SK-N-MC (cell line): ENCODE data around the gene MSS51.

Experiments used
- EZH2 ChIP-seq: fragments of 200-600 bp; sonication (generic); IDR thresholded peaks from one replicate; pipeline ENCODE4 v1.6.1; 2017; ENCODE audit warnings: antibody characterized with exemption
- FOXP2 ChIP-seq: optimal IDR thresholded peaks from 2 replicates; pipeline ENCODE3; 2011; ENCODE audit warnings: mild to moderate bottlenecking, moderate library complexity; ENCODE audit not compliant: insufficient read depth; ENCODE audit errors: extremely low read length, control extremely low read depth
- POLR2AphosphoS5 ChIP-seq: IDR thresholded peaks from 2 replicates; pipeline ENCODE4 v1.6.1; 2012; ENCODE audit warnings: mild to moderate bottlenecking, low read depth, low read length, borderline replicate concordance

DNA sequence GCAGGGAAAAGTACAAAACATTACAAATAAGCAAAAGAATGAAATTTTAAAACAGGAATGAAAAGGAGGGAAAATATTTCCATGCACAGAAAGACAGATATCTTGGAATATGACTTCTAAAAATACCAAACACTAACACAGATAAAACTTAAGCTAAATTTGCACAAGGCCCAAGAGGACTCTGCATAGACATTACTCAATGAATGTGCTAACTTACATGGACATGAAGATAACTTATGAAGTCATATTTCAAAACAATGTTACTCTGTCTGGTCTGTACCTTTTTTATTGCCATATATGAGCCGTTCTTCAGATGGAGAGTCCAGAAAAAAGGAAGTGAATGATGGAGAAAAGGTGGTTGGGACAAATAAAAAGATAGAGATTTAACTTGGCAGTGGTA lies 15.0 kb upstream of the MSS51 start:
- TF ChIP-seq EZH2 (no peak), POLR2AphosphoS5 (no peak), FOXP2 (no peak)
